KMS-11 (cell line): ENCODE data around the gene CC2D2A.

Experiments
- H2AFZ ChIP-seq: fragments of 200-600 bp; sonication (generic); 2 replicates; pipeline ENCODE4 v1.6.1; 2016; ENCODE audit warnings: antibody characterized with exemption, mixed run types, low read depth
- H3K27ac ChIP-seq: fragments of 200-600 bp; sonication (generic); 2 replicates; pipeline ENCODE4 v1.6.1; 2016; ENCODE audit warnings: mild to moderate bottlenecking, mixed run types
- H3K27me3 ChIP-seq: fragments of 200-600 bp; sonication (generic); 2 replicates; pipeline ENCODE4 v1.6.1; 2017; ENCODE audit warnings: mild to moderate bottlenecking, low read depth, mixed run types, moderate library complexity; ENCODE audit not compliant: insufficient read depth
- H3K36me3 ChIP-seq: fragments of 200-600 bp; sonication (generic); 2 replicates; pipeline ENCODE4 v1.6.1; 2017; ENCODE audit warnings: mild to moderate bottlenecking, mixed run types; ENCODE audit not compliant: insufficient read depth
- H3K4me1 ChIP-seq: fragments of 200-600 bp; sonication (generic); 2 replicates; pipeline ENCODE4 v1.6.1; 2016; ENCODE audit warnings: mild to moderate bottlenecking, low read depth, mixed run types; ENCODE audit not compliant: poor library complexity, severe bottlenecking
- H3K4me2 ChIP-seq: fragments of 200-600 bp; sonication (generic); 2 replicates; pipeline ENCODE4 v1.7.0; 2016; ENCODE audit warnings: mild to moderate bottlenecking, mixed run types
- H3K4me3 ChIP-seq: fragments of 200-600 bp; sonication (generic); IDR thresholded peaks from 2 replicates; pipeline ENCODE4 v1.6.1; 2017; ENCODE audit warnings: low read depth, low read length, mixed read lengths; ENCODE audit not compliant: insufficient read depth
- H3K79me2 ChIP-seq: fragments of 200-600 bp; sonication (generic); 2 replicates; pipeline ENCODE4 v1.6.1; 2016; ENCODE audit warnings: low read depth, mixed run types; ENCODE audit not compliant: insufficient read depth
- H3K9ac ChIP-seq: fragments of 200-600 bp; sonication (generic); 2 replicates; pipeline ENCODE4 v1.6.1; 2016; ENCODE audit warnings: mild to moderate bottlenecking, mixed run types
- H4K20me1 ChIP-seq: fragments of 200-600 bp; sonication (generic); 2 replicates; pipeline ENCODE4 v1.6.1; 2016; ENCODE audit warnings: mild to moderate bottlenecking, mixed run types; ENCODE audit not compliant: insufficient read depth
- TF ChIP-seq, protein P1 (sequence below): fragments of 200-600 bp; sonication (generic); conservative IDR thresholded peaks from 2 replicates; pipeline ENCODE4 v1.6.1; 2017; ENCODE audit warnings: low read depth, mild to moderate bottlenecking, antibody characterized with exemption, low read length, moderate library complexity, mixed read lengths

CC2D2A gene

GRCh38 chr4:15488136-15488535, 18.5 kb downstream of the CC2D2A start:
- Histone ChIP-seq H3K4me1 (no peaks in the 10 kb centered on the region), H3K36me3 (no peaks in the 10 kb centered on the region), H3K9ac (no peak overlapping the region), H3K79me2 (no peaks in the 10 kb centered on the region), H3K4me3 (no peak overlapping the region), H3K27me3 (no peaks in the 10 kb centered on the region), H4K20me1 (no peaks in the 10 kb centered on the region), H2AFZ (no peak overlapping the region), H3K27ac (no peak overlapping the region), H3K4me2 (no peak overlapping the region)
- TF ChIP-seq, protein P1, sequence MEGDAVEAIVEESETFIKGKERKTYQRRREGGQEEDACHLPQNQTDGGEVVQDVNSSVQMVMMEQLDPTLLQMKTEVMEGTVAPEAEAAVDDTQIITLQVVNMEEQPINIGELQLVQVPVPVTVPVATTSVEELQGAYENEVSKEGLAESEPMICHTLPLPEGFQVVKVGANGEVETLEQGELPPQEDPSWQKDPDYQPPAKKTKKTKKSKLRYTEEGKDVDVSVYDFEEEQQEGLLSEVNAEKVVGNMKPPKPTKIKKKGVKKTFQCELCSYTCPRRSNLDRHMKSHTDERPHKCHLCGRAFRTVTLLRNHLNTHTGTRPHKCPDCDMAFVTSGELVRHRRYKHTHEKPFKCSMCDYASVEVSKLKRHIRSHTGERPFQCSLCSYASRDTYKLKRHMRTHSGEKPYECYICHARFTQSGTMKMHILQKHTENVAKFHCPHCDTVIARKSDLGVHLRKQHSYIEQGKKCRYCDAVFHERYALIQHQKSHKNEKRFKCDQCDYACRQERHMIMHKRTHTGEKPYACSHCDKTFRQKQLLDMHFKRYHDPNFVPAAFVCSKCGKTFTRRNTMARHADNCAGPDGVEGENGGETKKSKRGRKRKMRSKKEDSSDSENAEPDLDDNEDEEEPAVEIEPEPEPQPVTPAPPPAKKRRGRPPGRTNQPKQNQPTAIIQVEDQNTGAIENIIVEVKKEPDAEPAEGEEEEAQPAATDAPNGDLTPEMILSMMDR, result no peak

GRCh38 chr4:15488658-15489470, 19.2 kb downstream of the CC2D2A start:
- no peaks in the 10 kb centered on the region for H3K79me2 ChIP-seq
- H3K36me3 ChIP-seq, result no peaks in the 10 kb centered on the region
- no peak overlapping the region for H2AFZ ChIP-seq
- no peaks in the 10 kb centered on the region for H3K27me3 ChIP-seq
- H3K4me2 ChIP-seq, result no peak overlapping the region
- TF ChIP-seq, protein P1, result no peak
- H3K4me3 ChIP-seq, result no peak overlapping the region
- no peak overlapping the region for H3K9ac ChIP-seq
- H4K20me1 ChIP-seq, result no peaks in the 10 kb centered on the region
- H3K4me1 ChIP-seq, result no peaks in the 10 kb centered on the region
- H3K27ac ChIP-seq, result no peak overlapping the region

GRCh38 chr4:15489551-15489950, 19.9 kb downstream of the CC2D2A start:
- TF ChIP-seq, protein P1, result no peak
- no peak overlapping the region for H3K4me2 ChIP-seq
- H3K4me3 ChIP-seq, result no peak overlapping the region
- no peaks in the 10 kb centered on the region for H3K79me2 ChIP-seq
- H3K36me3 ChIP-seq, result no peaks in the 10 kb centered on the region
- H3K4me1 ChIP-seq, result no peaks in the 10 kb centered on the region
- no peaks in the 10 kb centered on the region for H3K27me3 ChIP-seq
- H3K9ac ChIP-seq, result no peak overlapping the region
- no peaks in the 10 kb centered on the region for H4K20me1 ChIP-seq
- no peak overlapping the region for H2AFZ ChIP-seq
- no peak overlapping the region for H3K27ac ChIP-seq

- H3K4me3 ChIP-seq, result no peak overlapping the region
- TF ChIP-seq, protein P1, result no peak
- no peaks in the 10 kb centered on the region for H3K4me1 ChIP-seq
- H3K9ac ChIP-seq, result no peak overlapping the region
- no peak overlapping the region for H3K4me2 ChIP-seq
- no peak overlapping the region for H2AFZ ChIP-seq
- H3K27ac ChIP-seq, result no peak overlapping the region
- no peaks in the 10 kb centered on the region for H4K20me1 ChIP-seq
- H3K79me2 ChIP-seq, result no peaks in the 10 kb centered on the region
- no peaks in the 10 kb centered on the region for H3K27me3 ChIP-seq
- H3K36me3 ChIP-seq, result no peaks in the 10 kb centered on the region
Measured at GRCh38 chr4:15493411-15493810, 23.7 kb downstream of the CC2D2A start.
